Stimulated activated CD4-positive, alpha-beta T cell treated with anti-CD3 and anti-CD28 coated beads, Interleukin-1b, Interleukin-23, amount 100 ng/mL, for 24 hours (primary cell): ENCODE data around the gene YIPF6.
A peak's percentile ranks its signal among the peaks of the same experiment; 100 is the strongest.
"Not testable (repeated sequence)": the region's sequence is repeated elsewhere in the genome, so short reads cannot be mapped to it uniquely, and the experiment has no call there.

Source experiments
- DNase-seq, 4 experiments: peaks; one replicate each; pipeline ENCODE4 v3.0.0-alpha.2; 2020; ENCODE audit warnings: low read depth in 4 of 4, low spot score in 1 of 4

YIPF6 gene

DNA sequence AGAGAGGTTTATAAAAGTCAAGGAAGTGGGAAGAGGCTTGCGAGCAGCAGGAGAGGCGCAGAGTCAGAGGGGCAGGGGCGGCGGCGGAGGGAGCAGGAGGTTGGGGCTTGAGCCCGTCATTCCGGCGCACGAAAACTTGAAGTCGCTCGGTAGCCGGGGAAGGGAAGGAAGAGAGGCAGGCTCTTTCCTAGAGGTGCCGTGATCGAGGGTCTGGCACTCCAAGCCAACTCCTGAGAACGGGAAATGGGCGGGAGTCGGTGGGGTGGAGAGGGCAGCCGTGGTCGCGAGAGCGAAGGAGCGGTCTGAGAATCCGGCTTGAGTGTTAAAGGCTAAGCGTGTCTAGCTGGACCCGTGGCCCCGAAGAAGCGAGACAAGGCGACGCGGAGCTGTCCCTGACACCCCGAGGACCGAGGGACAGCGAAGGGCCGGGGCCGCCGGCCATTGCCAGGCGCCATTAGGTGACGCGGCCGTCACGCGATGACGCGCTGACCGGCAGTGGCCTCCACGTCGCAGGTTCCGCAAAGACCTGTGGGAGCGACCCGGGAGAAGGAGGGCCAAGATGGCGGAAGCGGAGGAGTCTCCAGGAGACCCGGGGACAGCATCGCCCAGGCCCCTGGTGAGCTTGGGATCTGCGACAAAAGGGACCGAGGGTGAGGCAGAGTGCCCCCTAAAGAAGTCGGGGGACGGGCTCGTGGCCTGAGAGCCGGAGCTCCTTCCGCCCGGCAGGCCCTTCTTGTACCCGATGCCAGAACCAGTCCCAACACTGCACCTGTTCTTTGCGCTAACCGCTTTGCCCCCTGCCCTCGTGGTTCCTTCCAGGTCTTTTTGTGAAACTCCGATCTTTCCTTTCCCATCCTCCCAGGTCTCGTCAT is at the start of gene YIPF6:
YIPF6 (plus strand) TSS at position 544 of the 872 bp plus-strand sequence; CDS start at position 560, 16 bp downstream.
- DNase-seq = peak; percentile 25 to 44 (median 34)

DNA sequence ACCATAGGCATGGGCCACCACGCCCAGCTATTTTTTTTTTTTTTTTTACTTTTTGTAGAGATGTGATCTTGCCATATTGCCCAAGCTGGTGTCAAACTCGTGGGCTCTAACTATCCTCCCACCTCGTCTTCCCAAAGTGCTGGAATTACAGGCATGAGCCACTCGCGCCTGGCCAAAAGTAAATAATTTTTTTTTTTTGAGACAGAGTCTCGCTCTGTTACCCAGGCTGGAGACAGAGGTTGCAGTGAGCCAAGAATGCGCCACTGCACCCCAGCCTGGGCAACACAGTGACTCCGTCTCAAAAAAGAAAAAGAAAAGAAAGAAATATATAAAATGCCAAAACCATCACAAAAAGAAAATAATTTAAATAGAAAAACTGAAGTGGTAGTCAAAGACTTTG is 47.1 kb upstream of the YIPF6 start:
- DNase-seq = no peak

DNA sequence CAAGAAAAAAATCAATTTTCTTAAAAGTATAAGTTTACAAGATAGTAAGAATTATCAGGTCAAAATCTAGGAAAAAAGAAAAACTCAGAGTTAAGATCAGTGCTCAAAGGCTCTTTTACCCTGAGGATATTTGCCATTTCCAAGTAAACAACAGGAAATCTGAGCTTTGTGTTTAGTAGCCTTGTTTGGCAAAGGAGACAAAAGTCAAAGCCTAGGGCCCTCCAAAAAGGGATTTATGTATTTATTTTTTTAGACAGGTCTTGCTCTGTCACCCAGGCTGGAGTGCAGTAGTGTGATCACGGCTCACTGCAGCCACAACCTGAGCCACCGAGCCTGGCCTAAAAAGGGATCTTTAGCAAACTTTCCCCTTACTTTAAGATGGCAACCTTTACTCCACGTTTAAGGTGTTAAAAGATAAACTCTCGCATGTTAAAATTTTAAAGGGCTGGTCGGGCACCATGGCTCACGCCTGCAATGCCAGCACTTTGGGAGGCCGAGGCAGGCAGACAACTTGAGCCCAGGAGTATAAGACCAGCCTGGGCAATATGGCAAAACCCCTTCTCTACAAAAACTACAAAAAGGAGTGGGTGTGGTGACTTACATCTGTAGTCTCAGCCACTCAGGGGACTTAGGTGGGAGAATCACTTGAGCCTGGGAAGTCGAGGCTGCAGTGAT is 44.2 kb upstream of the YIPF6 start:
- no peak for DNase-seq

DNA sequence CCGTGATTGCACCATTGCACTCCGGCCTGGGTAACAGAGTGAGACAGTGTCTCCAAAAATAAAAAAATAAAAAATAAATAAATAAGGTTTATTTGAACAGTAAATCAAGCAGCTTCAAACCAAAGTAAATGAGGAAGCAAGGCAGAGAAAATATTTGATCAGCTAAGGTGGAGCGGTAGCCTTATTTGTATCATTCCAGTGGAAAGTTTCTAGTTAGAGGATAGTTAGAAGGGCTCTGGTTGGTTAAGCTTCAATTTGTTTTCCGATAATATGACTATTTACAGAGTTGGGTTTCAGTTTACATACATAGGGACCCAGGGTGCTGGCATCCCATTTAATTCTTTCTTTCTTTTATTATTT is 43.7 kb upstream of the YIPF6 start:
- no peak for DNase-seq

DNA sequence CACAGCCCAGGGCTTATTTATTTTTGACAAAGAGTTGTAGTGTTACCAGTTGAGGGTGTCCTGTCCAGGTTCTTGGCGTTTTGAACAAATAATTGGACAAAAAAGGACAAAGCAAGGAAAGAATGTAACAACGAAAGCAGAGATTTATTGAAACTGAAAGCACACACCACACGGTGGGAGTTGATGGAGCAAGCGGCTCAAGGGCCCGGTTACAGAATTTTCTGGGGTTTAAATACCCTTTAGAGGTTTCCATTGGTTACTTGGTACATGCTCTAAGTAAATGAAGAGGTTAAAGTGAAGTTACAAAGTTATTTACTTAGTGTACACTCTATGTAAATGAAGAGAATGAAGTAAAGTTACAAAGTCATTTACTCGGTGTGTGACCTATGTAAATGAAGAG is 37.8 kb upstream of the YIPF6 start:
- DNase-seq = no peak

DNA sequence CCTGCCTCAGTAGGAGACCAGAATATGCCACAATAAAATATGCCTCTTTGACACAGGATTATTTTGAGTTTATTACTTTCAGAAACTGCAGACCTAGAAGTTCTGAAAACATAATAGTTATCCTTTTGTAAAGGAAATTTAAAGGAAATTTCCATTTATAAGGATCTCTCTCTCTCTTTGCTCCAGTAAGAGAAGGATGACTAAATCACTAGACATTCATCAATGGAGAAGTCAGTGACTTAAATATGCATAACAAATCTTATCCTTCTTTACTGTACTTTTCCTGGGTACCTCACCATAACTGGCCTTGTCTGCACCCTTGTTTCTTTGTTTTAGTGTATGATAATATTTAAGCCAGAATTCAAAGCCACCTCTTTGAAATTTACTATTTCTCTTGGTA is 37.3 kb upstream of the YIPF6 start:
- no peak for DNase-seq

- no peak for DNase-seq
Observed at GRCh38 chrX:68462197-68462596, 36.7 kb upstream of the YIPF6 start.

DNA sequence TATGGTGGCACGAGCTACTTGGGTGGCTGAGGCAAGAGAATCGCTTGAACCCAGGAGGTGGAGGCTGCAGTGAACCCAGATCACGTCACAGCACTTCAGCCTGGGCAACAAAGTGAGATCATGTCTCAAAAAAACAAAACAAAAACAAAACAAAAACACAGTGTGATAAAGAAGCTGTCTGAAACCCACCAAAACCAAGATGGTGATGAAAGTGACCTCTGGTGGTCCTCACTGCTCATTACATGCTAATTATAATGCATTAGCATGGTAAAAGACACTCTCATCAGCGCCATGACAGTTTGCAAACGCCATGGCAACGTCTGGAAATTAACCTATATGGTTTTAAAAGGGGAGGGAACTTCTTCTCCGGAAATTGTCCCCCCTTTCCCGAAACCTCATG is 36.2 kb upstream of the YIPF6 start:
- peak in 1 of 4 experiments; percentile 1 for DNase-seq

GRCh38 chrX:68463880-68464279 is 35.0 kb upstream of the YIPF6 start:
- no peak for DNase-seq

- no peak for DNase-seq
Observed at GRCh38 chrX:68464796-68465195, 34.1 kb upstream of the YIPF6 start.

DNA sequence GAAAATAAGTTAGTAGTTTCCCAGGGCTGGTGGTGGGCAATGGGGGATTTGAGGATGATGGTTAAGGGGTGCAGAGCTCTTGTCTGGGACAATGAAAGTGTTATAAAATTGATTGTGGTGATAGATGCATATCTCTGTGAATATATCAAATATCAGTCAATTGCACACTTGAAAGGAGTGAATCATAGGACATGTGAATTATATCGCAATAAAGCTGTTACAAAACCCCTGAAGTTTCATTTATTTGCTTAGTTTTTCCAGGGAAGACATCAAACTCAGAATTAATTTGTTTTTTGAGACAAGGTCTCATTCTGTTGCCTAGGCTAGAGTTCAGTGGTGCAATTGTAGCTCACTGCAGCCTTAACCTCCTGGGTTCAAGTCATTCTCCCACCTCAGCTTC is 17.9 kb upstream of the YIPF6 start:
- DNase-seq = no peak

DNA sequence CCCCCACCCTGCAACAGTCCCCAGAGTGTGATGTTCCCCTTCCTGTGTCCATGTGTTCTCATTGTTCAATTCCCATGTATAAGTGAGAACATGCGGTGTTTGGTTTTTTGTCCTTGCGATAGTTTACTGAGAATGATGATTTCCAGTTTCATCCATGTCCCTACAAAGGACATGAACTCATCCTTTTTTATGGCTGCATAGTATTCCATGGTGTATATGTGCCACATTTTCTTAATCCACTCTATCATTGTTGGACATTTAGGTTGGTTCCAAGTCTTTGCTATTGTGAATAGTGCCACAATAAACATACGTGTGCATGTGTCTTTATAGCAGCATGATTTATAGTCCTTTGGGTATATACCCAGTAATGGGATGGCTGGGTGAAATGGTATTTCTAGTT is 12.7 kb upstream of the YIPF6 start:
- not testable (repeated sequence) for DNase-seq

- no peak for DNase-seq
Observed at GRCh38 chrX:68487254-68487653, 11.6 kb upstream of the YIPF6 start.

DNA sequence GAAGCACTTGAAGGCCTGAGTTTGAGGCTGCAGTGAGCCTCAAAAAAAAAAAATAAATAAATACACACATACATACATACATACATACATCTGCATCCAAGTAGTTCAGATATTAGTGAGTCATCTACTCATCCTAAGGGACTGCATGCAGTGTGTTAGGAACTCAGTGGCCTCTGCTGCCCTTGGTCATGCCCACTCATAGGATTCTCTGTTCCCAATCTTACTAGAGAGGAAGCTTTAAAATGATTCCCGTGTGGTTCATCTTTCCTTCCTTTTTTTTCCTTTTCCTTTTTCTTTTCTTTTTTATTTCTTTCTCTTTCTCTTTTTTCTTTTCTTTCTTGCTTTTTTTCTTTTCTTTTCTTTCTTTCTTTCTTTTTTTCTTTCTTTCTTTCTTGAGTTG is 10.9 kb upstream of the YIPF6 start:
- DNase-seq = no peak

DNA sequence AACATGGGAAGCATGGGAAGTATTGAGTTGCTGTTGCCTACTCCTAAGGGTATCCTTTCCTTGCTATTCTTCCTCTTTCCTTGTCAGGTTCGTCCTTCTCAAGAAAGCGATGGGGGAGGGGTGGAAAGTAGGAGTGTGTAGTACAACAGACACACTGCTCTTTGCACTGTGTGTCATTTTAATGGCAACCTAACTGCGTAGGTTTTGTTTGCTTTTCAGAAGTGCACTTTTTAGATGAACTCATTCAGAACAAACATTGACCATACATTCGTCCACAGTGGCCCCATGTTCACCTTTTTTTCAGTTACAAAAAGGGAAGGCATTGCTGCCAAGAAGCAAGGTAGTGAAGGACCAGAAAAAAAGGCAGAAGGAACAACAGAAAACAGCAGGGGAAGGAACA is 10.2 kb upstream of the YIPF6 start:
- DNase-seq = no peak

GRCh38 chrX:68490644-68491043 is 8.2 kb upstream of the YIPF6 start:
- no peak for DNase-seq

GRCh38 chrX:68492583-68492982 is 6.3 kb upstream of the YIPF6 start:
- DNase-seq = no peak

- DNase-seq = not testable (repeated sequence)
Observed at GRCh38 chrX:68493776-68494175, 5.1 kb upstream of the YIPF6 start.

- no peak for DNase-seq
Observed at GRCh38 chrX:68498044-68498507, 775 bp upstream of the YIPF6 start.

- no peak for DNase-seq
Observed at GRCh38 chrX:68499543-68500504, 973 bp downstream of the YIPF6 start.
